GM12875 (cell line): ENCODE measurements around the gene NEIL3.
A peak's percentile ranks its signal among the peaks of the same experiment; 100 is the strongest.

Experiments
- H3K4me3 ChIP-seq: one replicate; pipeline ENCODE4 v1.5.1; 2011; ENCODE audit warnings: low read depth, low read length, control low read depth
- TF ChIP-seq, protein P1 (sequence below): IDR thresholded peaks from 2 replicates; pipeline ENCODE4 v1.5.1; 2011; ENCODE audit warnings: low read depth, mild to moderate bottlenecking, control low read depth, inconsistent platforms, low read length, moderate library complexity, borderline replicate concordance; ENCODE audit not compliant: insufficient read depth

The NEIL3 gene, protein sequence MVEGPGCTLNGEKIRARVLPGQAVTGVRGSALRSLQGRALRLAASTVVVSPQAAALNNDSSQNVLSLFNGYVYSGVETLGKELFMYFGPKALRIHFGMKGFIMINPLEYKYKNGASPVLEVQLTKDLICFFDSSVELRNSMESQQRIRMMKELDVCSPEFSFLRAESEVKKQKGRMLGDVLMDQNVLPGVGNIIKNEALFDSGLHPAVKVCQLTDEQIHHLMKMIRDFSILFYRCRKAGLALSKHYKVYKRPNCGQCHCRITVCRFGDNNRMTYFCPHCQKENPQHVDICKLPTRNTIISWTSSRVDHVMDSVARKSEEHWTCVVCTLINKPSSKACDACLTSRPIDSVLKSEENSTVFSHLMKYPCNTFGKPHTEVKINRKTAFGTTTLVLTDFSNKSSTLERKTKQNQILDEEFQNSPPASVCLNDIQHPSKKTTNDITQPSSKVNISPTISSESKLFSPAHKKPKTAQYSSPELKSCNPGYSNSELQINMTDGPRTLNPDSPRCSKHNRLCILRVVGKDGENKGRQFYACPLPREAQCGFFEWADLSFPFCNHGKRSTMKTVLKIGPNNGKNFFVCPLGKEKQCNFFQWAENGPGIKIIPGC

GRCh38 chr4:177309522-177310371 is at the start of gene NEIL3:
NEIL3 (plus strand) TSS chr4:177309874; CDS start chr4:177309954, 80 bp downstream.
- H3K4me3 ChIP-seq = peak within 1 kb of the TSS; percentile 92

DNA sequence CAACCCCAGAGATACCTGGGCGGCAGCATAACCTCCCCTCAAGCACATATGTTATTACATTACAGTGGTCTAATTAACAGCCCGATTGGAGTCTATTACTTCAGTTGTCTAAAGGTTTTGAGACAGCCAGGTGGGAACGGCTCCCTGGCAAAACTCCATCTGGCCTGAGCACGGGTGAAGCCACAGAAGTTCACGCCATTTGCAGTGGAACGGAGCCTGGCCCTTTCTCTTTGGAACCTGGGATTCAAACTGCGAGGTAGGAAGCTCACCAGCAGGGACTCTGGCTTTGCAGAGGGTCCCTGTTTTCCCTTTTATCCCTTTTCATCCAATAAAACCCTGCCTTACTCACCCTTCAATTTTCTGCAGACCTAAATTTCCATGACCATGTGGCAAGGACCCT is 45.9 kb upstream of the NEIL3 start:
- TF ChIP-seq, protein P1, sequence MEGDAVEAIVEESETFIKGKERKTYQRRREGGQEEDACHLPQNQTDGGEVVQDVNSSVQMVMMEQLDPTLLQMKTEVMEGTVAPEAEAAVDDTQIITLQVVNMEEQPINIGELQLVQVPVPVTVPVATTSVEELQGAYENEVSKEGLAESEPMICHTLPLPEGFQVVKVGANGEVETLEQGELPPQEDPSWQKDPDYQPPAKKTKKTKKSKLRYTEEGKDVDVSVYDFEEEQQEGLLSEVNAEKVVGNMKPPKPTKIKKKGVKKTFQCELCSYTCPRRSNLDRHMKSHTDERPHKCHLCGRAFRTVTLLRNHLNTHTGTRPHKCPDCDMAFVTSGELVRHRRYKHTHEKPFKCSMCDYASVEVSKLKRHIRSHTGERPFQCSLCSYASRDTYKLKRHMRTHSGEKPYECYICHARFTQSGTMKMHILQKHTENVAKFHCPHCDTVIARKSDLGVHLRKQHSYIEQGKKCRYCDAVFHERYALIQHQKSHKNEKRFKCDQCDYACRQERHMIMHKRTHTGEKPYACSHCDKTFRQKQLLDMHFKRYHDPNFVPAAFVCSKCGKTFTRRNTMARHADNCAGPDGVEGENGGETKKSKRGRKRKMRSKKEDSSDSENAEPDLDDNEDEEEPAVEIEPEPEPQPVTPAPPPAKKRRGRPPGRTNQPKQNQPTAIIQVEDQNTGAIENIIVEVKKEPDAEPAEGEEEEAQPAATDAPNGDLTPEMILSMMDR = no peak
- no peak overlapping the region for H3K4me3 ChIP-seq

More at GRCh38 chr4:177309522-177310371, at the start of gene NEIL3:
- TF ChIP-seq, protein P1 = no peak

- H3K4me3 ChIP-seq = no peak overlapping the region
- TF ChIP-seq, protein P1 = no peak
Observed at GRCh38 chr4:177264788-177265422, 44.8 kb upstream of the NEIL3 start.

DNA sequence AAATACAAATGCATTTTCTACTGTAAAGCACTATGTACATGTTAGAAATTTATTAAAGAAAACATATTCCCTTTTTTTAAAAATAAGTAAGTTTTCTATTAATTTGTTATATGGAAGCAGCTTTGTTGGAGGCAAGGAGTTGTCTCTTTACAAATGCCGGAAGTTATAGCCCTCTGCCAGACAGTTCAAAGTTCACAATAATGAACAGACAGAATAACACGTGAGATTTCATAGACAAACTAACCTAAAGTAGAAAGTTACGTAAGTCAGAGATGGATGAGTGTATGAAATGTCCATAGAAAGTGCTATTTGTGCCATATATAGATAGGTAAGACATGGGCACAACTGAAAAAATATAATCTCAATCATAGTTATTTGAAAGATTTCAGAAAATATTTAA is 43.9 kb upstream of the NEIL3 start:
- TF ChIP-seq, protein P1 = no peak
- H3K4me3 ChIP-seq = no peak overlapping the region

DNA sequence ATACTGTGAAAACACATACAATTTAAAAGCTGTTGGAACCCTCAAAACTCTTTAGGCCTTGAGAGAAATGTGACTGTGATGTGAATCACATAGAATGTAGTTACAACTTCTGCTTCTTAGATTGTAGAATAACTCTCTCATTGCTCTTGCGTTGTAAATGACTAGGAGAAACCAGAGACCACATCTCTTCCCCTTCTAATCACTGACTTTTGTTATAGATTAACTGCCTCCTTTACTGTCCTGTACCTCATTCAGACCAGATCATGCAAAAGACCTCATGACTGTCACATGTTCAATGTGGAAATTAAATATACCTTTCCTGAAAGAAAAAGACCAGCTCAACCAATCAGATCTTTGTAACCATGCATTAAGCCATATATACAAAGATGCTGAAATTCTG is 43.2 kb upstream of the NEIL3 start:
- H3K4me3 ChIP-seq = no peak overlapping the region
- TF ChIP-seq, protein P1 = no peak

GRCh38 chr4:177267911-177268310 is 41.8 kb upstream of the NEIL3 start:
- TF ChIP-seq, protein P1 = no peak
- no peak overlapping the region for H3K4me3 ChIP-seq
